Mucosa of gallbladder (tissue), 1 donor: ENCODE data around the gene ZNF385A. TPM values are rescaled to one million over a fixed set of nuclear protein-coding genes. Genes with fewer than 3 reads are reported as not detected.
A peak's percentile ranks its signal among the peaks of the same experiment; 100 is the strongest.

Source experiments
- DNase-seq: peaks from one replicate; pipeline ENCODE4 v3.0.0-alpha.2; 2020; ENCODE audit warnings: low spot score
- total RNA-seq: library from RNA; stranded (reverse); gene quantifications from one replicate; pipeline ENCODE4 v1.2.1, GENCODE V29; 2021
- donor health status: DM: no; HTN: no; CAD: no.

The ZNF385A gene
- 11.4 TPM for total RNA-seq

- DNase-seq, result no peak
These were observed at the start of gene ZNF385A for GRCh38 chr12:54384591-54385041. Gene ZNF385A (minus strand): TSS chr12:54384733. CDS start chr12:54384514, 219 bp downstream.

GRCh38 chr12:54432815-54433164, 48.3 kb upstream of the ZNF385A start:
- no peak for DNase-seq

GRCh38 chr12:54431911-54432814, 47.6 kb upstream of the ZNF385A start:
- no peak for DNase-seq

GRCh38 chr12:54430471-54431069, 46.0 kb upstream of the ZNF385A start:
- DNase-seq, result no peak

- DNase-seq, result no peak
These were observed 44.5 kb upstream of the ZNF385A start for GRCh38 chr12:54429014-54429471.

- no peak for DNase-seq
These were observed 43.8 kb upstream of the ZNF385A start for GRCh38 chr12:54428050-54429013.

- DNase-seq, result no peak
These were observed 42.6 kb upstream of the ZNF385A start for GRCh38 chr12:54427106-54427505.

- no peak for DNase-seq
These were observed 42.2 kb upstream of the ZNF385A start for GRCh38 chr12:54426690-54427089.

GRCh38 chr12:54425702-54426101, 41.2 kb upstream of the ZNF385A start:
- no peak for DNase-seq

GRCh38 chr12:54424224-54424623, 39.7 kb upstream of the ZNF385A start:
- no peak for DNase-seq

- no peak for DNase-seq
These were observed 39.2 kb upstream of the ZNF385A start for GRCh38 chr12:54423816-54424150.

GRCh38 chr12:54421879-54422250, 37.3 kb upstream of the ZNF385A start:
- DNase-seq, result no peak

- no peak for DNase-seq
These were observed 36.8 kb upstream of the ZNF385A start for GRCh38 chr12:54421175-54421878.

GRCh38 chr12:54420766-54421144, 36.2 kb upstream of the ZNF385A start:
- DNase-seq, result no peak

GRCh38 chr12:54419088-54419887, 34.8 kb upstream of the ZNF385A start, which contains the start of gene ITGA5:
Gene ITGA5 (minus strand): TSS chr12:54419266. CDS start chr12:54419198, 68 bp downstream.
- peak; percentile 62 for DNase-seq

GRCh38 chr12:54418441-54419087, 34.0 kb upstream of the ZNF385A start:
- DNase-seq, result no peak

GRCh38 chr12:54417712-54418440, 33.3 kb upstream of the ZNF385A start:
- no peak for DNase-seq

- no peak for DNase-seq
These were observed 32.4 kb upstream of the ZNF385A start for GRCh38 chr12:54416687-54417603.
